Measurements from ENCODE around the gene TOX3. TPM values are rescaled to one million over a fixed set of nuclear protein-coding genes. Genes with fewer than 3 reads are reported as not detected.

Gene TOX3
- total RNA-seq: 0.46 and 0.86 TPM in 2 replicates
- long read RNA-seq, partial matches to known transcripts: 0 of 1 reads
- long read RNA-seq, other reads (novel, unspliced or antisense): 1 of 1 reads

DNA sequence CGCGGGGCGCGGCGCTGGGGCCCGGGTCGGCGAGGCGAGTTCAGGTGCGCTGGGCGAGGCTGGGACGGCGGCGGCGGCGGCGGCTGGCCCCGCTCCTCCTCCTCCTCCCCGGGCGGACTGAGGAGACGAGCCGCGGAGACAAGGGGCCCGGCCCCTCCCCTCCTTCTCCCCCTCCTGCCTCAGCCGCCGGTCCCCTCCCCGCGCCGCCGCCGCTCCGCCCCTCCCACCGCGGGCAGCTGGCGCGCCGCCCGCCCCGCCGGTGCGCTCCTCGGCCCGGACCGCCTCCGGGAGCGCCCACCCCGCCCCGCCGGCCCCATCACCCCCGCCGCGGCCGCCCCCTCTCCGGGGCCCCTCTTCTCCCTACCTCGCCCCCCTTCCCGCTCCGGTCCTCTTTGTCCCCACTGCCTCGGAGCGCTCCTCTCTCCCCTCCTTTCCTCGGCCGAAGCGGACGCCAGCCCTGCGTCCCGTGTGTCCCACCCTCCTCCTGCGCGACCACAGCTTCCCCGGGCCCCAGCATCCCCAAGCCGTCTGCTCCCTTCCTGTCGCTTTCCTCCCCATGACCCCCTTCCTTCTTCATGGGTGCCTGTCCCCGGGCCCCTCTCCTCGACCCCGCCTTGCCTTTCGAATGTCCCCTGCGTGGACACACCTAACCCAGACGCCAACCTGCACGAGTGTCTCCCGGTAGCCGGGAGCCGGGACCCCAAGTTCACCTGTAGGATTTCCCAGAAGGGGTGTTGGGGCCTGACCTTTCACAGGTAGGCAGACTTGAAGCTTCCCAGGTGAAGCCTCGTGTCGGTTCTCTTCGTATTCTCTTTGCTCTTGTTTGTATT lies at the start of gene TOX3:
Gene TOX3, minus strand, starts transcription at position 140 of the 830 bp plus-strand sequence. CDS start 420 bp downstream, outside the sequence.
- H3K9me3 Mint-ChIP-seq (ENCODE audit: unreplicated experiment): no peaks in the 10 kb centered on the region
- no peaks in the 10 kb centered on the region for H3K36me3 Mint-ChIP-seq (ENCODE audit: unreplicated experiment)
- no peak within 1 kb of the TSS for H3K27ac Mint-ChIP-seq (ENCODE audit: unreplicated experiment)
- peaks cover 71% of the 10 kb centered on the region for H3K27me3 Mint-ChIP-seq (ENCODE audit: unreplicated experiment)
- peak within 1 kb of the TSS; percentile 75 for H3K4me3 Mint-ChIP-seq (ENCODE audit: unreplicated experiment)
- TF ChIP-seq, protein P1, sequence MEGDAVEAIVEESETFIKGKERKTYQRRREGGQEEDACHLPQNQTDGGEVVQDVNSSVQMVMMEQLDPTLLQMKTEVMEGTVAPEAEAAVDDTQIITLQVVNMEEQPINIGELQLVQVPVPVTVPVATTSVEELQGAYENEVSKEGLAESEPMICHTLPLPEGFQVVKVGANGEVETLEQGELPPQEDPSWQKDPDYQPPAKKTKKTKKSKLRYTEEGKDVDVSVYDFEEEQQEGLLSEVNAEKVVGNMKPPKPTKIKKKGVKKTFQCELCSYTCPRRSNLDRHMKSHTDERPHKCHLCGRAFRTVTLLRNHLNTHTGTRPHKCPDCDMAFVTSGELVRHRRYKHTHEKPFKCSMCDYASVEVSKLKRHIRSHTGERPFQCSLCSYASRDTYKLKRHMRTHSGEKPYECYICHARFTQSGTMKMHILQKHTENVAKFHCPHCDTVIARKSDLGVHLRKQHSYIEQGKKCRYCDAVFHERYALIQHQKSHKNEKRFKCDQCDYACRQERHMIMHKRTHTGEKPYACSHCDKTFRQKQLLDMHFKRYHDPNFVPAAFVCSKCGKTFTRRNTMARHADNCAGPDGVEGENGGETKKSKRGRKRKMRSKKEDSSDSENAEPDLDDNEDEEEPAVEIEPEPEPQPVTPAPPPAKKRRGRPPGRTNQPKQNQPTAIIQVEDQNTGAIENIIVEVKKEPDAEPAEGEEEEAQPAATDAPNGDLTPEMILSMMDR (IDR thresholded peaks at IDR 0.05): no peak
- DNase-seq (ENCODE audit: extremely low spot score, unreplicated experiment): no peak
- peaks cover 18% of the 10 kb centered on the region for H3K4me1 Mint-ChIP-seq (ENCODE audit: unreplicated experiment)

DNA sequence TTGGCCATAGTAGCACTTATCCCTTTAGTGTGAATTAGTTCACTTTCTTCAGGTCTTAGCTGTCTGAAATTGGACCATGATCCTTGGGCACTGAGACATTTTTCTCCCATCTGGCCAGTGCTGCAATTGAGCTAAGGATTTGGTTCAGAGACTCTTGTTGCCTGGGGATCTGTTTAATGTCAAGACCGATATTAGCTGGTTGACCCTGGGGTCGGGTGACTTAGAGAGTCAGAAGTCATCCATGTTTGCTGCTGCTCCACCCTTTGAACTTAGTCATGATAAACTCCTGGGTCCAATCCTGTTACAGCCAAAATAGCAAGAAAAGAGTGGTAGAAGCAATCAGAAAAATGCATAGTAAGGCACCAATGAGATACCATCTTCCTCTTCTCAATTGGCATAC lies 45.8 kb upstream of the TOX3 start:
- no peak for DNase-seq (ENCODE audit: extremely low spot score, unreplicated experiment)
- TF ChIP-seq, protein P1 (IDR thresholded peaks at IDR 0.05): no peak
- H3K36me3 Mint-ChIP-seq (ENCODE audit: unreplicated experiment): no peaks in the 10 kb centered on the region
- no peaks in the 10 kb centered on the region for H3K4me1 Mint-ChIP-seq (ENCODE audit: unreplicated experiment)
- H3K4me3 Mint-ChIP-seq (ENCODE audit: unreplicated experiment): no peak overlapping the region
- peaks cover 2% of the 10 kb centered on the region for H3K27me3 Mint-ChIP-seq (ENCODE audit: unreplicated experiment)
- H3K27ac Mint-ChIP-seq (ENCODE audit: unreplicated experiment): no peak overlapping the region
- no peaks in the 10 kb centered on the region for H3K9me3 Mint-ChIP-seq (ENCODE audit: unreplicated experiment)

DNA sequence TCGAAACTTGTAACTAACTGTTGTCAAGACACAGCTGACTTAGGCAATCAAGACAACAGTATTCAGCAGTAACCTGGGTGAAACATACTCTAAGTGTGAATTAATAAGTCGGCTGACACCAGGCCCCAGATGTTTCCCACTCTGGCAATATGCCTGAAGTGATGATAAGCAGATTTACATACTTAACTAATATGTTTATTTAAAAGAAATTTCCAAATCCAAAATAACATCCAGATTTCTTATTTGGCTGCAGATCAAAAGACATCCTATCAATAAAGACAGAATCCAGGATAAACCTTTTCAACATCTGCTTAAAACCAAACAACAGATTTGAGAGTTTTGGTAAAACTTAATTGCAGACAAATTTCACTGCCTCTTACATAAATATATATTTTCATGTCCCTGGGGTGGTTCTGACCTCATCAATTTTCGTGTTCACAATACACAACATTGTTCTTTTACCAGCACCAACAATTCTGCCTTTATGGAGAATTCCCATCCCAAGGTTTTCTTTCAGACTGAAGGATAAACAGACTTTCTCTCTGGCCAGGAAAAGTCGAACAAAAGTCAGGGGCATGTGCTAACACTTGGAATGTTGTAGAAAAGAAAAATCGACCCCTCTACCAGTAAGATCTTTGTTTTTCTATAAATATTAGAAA lies 45.1 kb upstream of the TOX3 start:
- no peaks in the 10 kb centered on the region for H3K4me1 Mint-ChIP-seq (ENCODE audit: unreplicated experiment)
- H3K9me3 Mint-ChIP-seq (ENCODE audit: unreplicated experiment): no peaks in the 10 kb centered on the region
- no peak for DNase-seq (ENCODE audit: extremely low spot score, unreplicated experiment)
- no peak overlapping the region for H3K27ac Mint-ChIP-seq (ENCODE audit: unreplicated experiment)
- H3K27me3 Mint-ChIP-seq (ENCODE audit: unreplicated experiment): peaks cover 2% of the 10 kb centered on the region
- TF ChIP-seq, protein P1 (IDR thresholded peaks at IDR 0.05): no peak
- no peak overlapping the region for H3K4me3 Mint-ChIP-seq (ENCODE audit: unreplicated experiment)
- no peaks in the 10 kb centered on the region for H3K36me3 Mint-ChIP-seq (ENCODE audit: unreplicated experiment)

DNA sequence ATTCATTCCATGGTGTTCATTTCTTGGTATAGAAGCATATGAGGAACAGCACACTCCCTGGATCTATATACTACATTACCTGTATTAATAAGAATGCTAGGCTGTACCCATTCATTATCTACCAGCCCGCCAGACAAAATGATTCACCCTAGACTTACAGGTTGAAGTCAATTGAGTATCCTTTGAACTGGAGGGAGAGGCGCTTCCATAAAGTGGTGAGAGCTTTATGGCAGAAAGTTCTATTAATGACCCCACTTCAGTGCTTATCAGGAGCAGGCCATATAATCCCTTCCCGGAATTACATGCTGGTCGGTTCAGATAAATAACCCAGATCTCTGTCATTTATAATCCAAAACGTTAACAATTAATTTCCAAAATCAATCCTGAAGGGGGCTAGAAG lies 44.5 kb upstream of the TOX3 start:
- Mint-ChIP-seq H3K9me3 (ENCODE audit: unreplicated experiment) (no peaks in the 10 kb centered on the region), H3K36me3 (ENCODE audit: unreplicated experiment) (no peaks in the 10 kb centered on the region), H3K4me1 (ENCODE audit: unreplicated experiment) (no peaks in the 10 kb centered on the region), H3K27ac (ENCODE audit: unreplicated experiment) (no peak overlapping the region), H3K4me3 (ENCODE audit: unreplicated experiment) (no peak overlapping the region), H3K27me3 (ENCODE audit: unreplicated experiment) (peaks cover 2% of the 10 kb centered on the region)
- TF ChIP-seq, protein P1 (IDR thresholded peaks at IDR 0.05): no peak
- DNase-seq (ENCODE audit: extremely low spot score, unreplicated experiment): no peak

DNA sequence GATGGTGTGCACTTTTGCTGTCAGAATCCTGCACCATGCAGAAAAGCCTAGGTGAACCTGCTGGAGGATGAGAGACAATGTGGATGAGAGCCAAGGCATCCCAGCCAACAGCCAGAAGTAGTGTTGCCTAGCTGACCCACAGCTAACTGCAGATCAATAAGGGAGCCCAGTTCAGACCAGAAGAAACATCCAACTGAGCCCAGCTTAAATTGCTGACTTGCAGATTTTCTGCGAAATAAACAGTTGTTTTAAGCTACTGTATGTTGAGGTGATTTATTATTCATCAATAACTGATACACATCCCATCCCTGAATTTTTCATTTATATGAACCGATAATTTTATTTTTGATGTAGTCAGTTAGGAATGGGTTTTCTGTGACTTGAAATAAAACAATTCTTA lies 39.2 kb upstream of the TOX3 start:
- H3K9me3 Mint-ChIP-seq (ENCODE audit: unreplicated experiment): no peaks in the 10 kb centered on the region
- no peak for DNase-seq (ENCODE audit: extremely low spot score, unreplicated experiment)
- TF ChIP-seq, protein P1 (IDR thresholded peaks at IDR 0.05): no peak
- no peak overlapping the region for H3K4me3 Mint-ChIP-seq (ENCODE audit: unreplicated experiment)
- no peaks in the 10 kb centered on the region for H3K36me3 Mint-ChIP-seq (ENCODE audit: unreplicated experiment)
- no peaks in the 10 kb centered on the region for H3K4me1 Mint-ChIP-seq (ENCODE audit: unreplicated experiment)
- H3K27ac Mint-ChIP-seq (ENCODE audit: unreplicated experiment): no peak overlapping the region
- H3K27me3 Mint-ChIP-seq (ENCODE audit: unreplicated experiment): peaks cover 2% of the 10 kb centered on the region
